Measurements from ENCODE around the gene MAGI2. TPM values are rescaled to one million over a fixed set of nuclear protein-coding genes. Genes with fewer than 3 reads are reported as not detected.

MAGI2 gene
- total and polyA plus RNA-seq, 2 experiments from 2014 or later = 16.8 to 24.7 TPM

- DNase-seq (ENCODE audit: low read depth in 1 of 2, low spot score in 1 of 2) = no peak
- TF ChIP-seq CTCF (IDR thresholded peaks at IDR 0.05; ENCODE audit: low read depth, low read length) = no peak
- Histone ChIP-seq H3K9me3 (ENCODE audit: low read depth) (no peaks in the 10 kb centered on the region), H3K27me3 (no peaks in the 10 kb centered on the region), H3K4me3 (no peak overlapping the region), H3K27ac (no peak overlapping the region), H3K4me1 (ENCODE audit: low read depth) (no peaks in the 10 kb centered on the region), H3K36me3 (no peaks in the 10 kb centered on the region)
Observed at GRCh38 chr7:78206769-78207168, 1246.7 kb downstream of the MAGI2 start.

- no peak overlapping the region for H3K4me3 ChIP-seq
- H3K4me1 ChIP-seq (ENCODE audit: low read depth) = no peaks in the 10 kb centered on the region
- H3K36me3 ChIP-seq = no peaks in the 10 kb centered on the region
- DNase-seq (ENCODE audit: low read depth in 1 of 2, low spot score in 1 of 2) = no peak
- TF ChIP-seq CTCF (IDR thresholded peaks at IDR 0.05; ENCODE audit: low read depth, low read length) = no peak
- H3K27ac ChIP-seq = no peak overlapping the region
- no peaks in the 10 kb centered on the region for H3K27me3 ChIP-seq
- no peaks in the 10 kb centered on the region for H3K9me3 ChIP-seq (ENCODE audit: low read depth)
Observed at GRCh38 chr7:78203042-78203720, 1250.3 kb downstream of the MAGI2 start.

- no peak overlapping the region for H3K27ac ChIP-seq
- no peak for DNase-seq (ENCODE audit: low read depth in 1 of 2, low spot score in 1 of 2)
- H3K36me3 ChIP-seq = no peaks in the 10 kb centered on the region
- no peaks in the 10 kb centered on the region for H3K27me3 ChIP-seq
- H3K4me3 ChIP-seq = no peak overlapping the region
- H3K9me3 ChIP-seq (ENCODE audit: low read depth) = no peaks in the 10 kb centered on the region
- no peaks in the 10 kb centered on the region for H3K4me1 ChIP-seq (ENCODE audit: low read depth)
- TF ChIP-seq CTCF (IDR thresholded peaks at IDR 0.05; ENCODE audit: low read depth, low read length) = no peak
Observed at GRCh38 chr7:78198756-78199155, 1254.7 kb downstream of the MAGI2 start.

GRCh38 chr7:78197447-78197846, 1256.0 kb downstream of the MAGI2 start:
- peak in 1 of 2 donors; percentile 68 for DNase-seq (ENCODE audit: low read depth in 1 of 2, low spot score in 1 of 2)
- H3K27me3 ChIP-seq = no peaks in the 10 kb centered on the region
- H3K36me3 ChIP-seq = no peaks in the 10 kb centered on the region
- no peak for TF ChIP-seq CTCF (IDR thresholded peaks at IDR 0.05; ENCODE audit: low read depth, low read length)
- H3K9me3 ChIP-seq (ENCODE audit: low read depth) = no peaks in the 10 kb centered on the region
- no peak overlapping the region for H3K4me3 ChIP-seq
- H3K4me1 ChIP-seq (ENCODE audit: low read depth) = no peaks in the 10 kb centered on the region
- H3K27ac ChIP-seq = no peak overlapping the region

GRCh38 chr7:78195281-78195680, 1258.2 kb downstream of the MAGI2 start:
- no peaks in the 10 kb centered on the region for H3K9me3 ChIP-seq (ENCODE audit: low read depth)
- H3K36me3 ChIP-seq = peaks cover 2% of the 10 kb centered on the region
- H3K4me3 ChIP-seq = no peak overlapping the region
- no peak overlapping the region for H3K27ac ChIP-seq
- DNase-seq (ENCODE audit: low read depth in 1 of 2, low spot score in 1 of 2) = peak in 1 of 2 donors; percentile 70
- TF ChIP-seq CTCF (IDR thresholded peaks at IDR 0.05; ENCODE audit: low read depth, low read length) = no peak
- H3K27me3 ChIP-seq = no peaks in the 10 kb centered on the region
- H3K4me1 ChIP-seq (ENCODE audit: low read depth) = no peaks in the 10 kb centered on the region

Measured in cardiac muscle cell (in vitro differentiated cells and primary cell).